Glutamatergic neuron (in vitro differentiated cells): ENCODE results near the gene ANXA2R. TPM values are rescaled to one million over a fixed set of nuclear protein-coding genes. Genes with fewer than 3 reads are reported as not detected.
"Not testable (repeated sequence)": the region's sequence is repeated elsewhere in the genome, so short reads cannot be mapped to it uniquely, and the experiment has no call there.

Experiments used
- DNase-seq: peaks from one replicate; pipeline ENCODE4 v3.0.0; 2022
- H3K27ac Mint-ChIP-seq: one replicate; pipeline ENCODE4 v1.8.0; 2020; ENCODE audit warnings: mild to moderate bottlenecking, mixed read lengths, inconsistent platforms; ENCODE audit not compliant: unreplicated experiment
- H3K27me3 Mint-ChIP-seq: one replicate; pipeline ENCODE4 v1.8.0; 2020; ENCODE audit warnings: mild to moderate bottlenecking, moderate library complexity, mixed read lengths, inconsistent platforms; ENCODE audit not compliant: unreplicated experiment
- H3K36me3 Mint-ChIP-seq: one replicate; pipeline ENCODE4 v1.8.0; 2020; ENCODE audit warnings: mild to moderate bottlenecking, mixed read lengths, inconsistent platforms; ENCODE audit not compliant: unreplicated experiment
- H3K4me1 Mint-ChIP-seq: one replicate; pipeline ENCODE4 v1.8.0; 2020; ENCODE audit warnings: mild to moderate bottlenecking, low read depth, mixed read lengths, inconsistent platforms; ENCODE audit not compliant: unreplicated experiment
- H3K4me3 Mint-ChIP-seq: one replicate; pipeline ENCODE4 v1.8.0; 2020; ENCODE audit warnings: mild to moderate bottlenecking, mixed read lengths, inconsistent platforms; ENCODE audit not compliant: unreplicated experiment
- H3K9me3 Mint-ChIP-seq: one replicate; pipeline ENCODE4 v1.8.0; 2020; ENCODE audit warnings: mild to moderate bottlenecking, moderate library complexity, mixed read lengths, inconsistent platforms; ENCODE audit not compliant: unreplicated experiment
- CTCF ChIP-seq: fragments of 200-600 bp; sonication (generic); IDR thresholded peaks from one replicate; pipeline ENCODE4 v1.5.0; 2021; ENCODE audit not compliant: partially characterized antibody, unreplicated experiment
- total RNA-seq: library from RNA; stranded (reverse); fragmentation: NEBNext Ultra II Directional; extraction: Animal tissue kit (Norgen Biotek cat#: 25700); gene quantifications from one replicate; pipeline ENCODE4 v1.2.1, GENCODE V29; 2021; ENCODE audit not compliant: unreplicated experiment

ANXA2R gene
- total RNA-seq, 1 donor from 2014 or later = 1.6 TPM

- no peak for TF ChIP-seq CTCF
- no peak overlapping the region for H3K27ac Mint-ChIP-seq
- H3K9me3 Mint-ChIP-seq = peaks cover 8% of the 10 kb centered on the region
Observed at GRCh38 chr5:43061352-43062075, 21.4 kb upstream of the ANXA2R start.

GRCh38 chr5:43060020-43060419, 19.9 kb upstream of the ANXA2R start:
- not testable (repeated sequence) for H3K4me1 Mint-ChIP-seq, H3K4me3 Mint-ChIP-seq, H3K36me3 Mint-ChIP-seq, H3K27ac Mint-ChIP-seq, H3K27me3 Mint-ChIP-seq, H3K9me3 Mint-ChIP-seq, DNase-seq

More at GRCh38 chr5:43061352-43062075, 21.4 kb upstream of the ANXA2R start:
- Mint-ChIP-seq H3K4me1 (peaks cover 6% of the 10 kb centered on the region), H3K36me3 (no peaks in the 10 kb centered on the region), H3K4me3 (no peak overlapping the region), H3K27me3 (peaks cover 6% of the 10 kb centered on the region)
- DNase-seq = no peak

GRCh38 chr5:43055098-43055497, 15.0 kb upstream of the ANXA2R start:
- not testable (repeated sequence) for H3K27ac Mint-ChIP-seq, H3K4me1 Mint-ChIP-seq, H3K9me3 Mint-ChIP-seq

GRCh38 chr5:43051684-43052083, 11.6 kb upstream of the ANXA2R start:
- Mint-ChIP-seq H3K36me3 (no peaks in the 10 kb centered on the region), H3K27me3 (peaks cover 3% of the 10 kb centered on the region), H3K9me3 (no peaks in the 10 kb centered on the region), H3K4me1 (no peaks in the 10 kb centered on the region), H3K4me3 (no peak overlapping the region), H3K27ac (no peak overlapping the region)
- no peak for DNase-seq
- TF ChIP-seq CTCF = no peak

More at GRCh38 chr5:43055098-43055497, 15.0 kb upstream of the ANXA2R start:
- H3K27me3 Mint-ChIP-seq, DNase-seq, H3K36me3 Mint-ChIP-seq, H3K4me3 Mint-ChIP-seq: not testable (repeated sequence)

GRCh38 chr5:43050384-43050783, 10.3 kb upstream of the ANXA2R start:
- DNase-seq = no peak
- Mint-ChIP-seq H3K27me3 (no peaks in the 10 kb centered on the region), H3K4me3 (no peak overlapping the region), H3K9me3 (no peaks in the 10 kb centered on the region), H3K27ac (no peak overlapping the region), H3K36me3 (no peaks in the 10 kb centered on the region), H3K4me1 (no peaks in the 10 kb centered on the region)
- no peak for TF ChIP-seq CTCF

GRCh38 chr5:43049236-43049635, 9.1 kb upstream of the ANXA2R start:
- H3K36me3 Mint-ChIP-seq = no peaks in the 10 kb centered on the region
- no peak overlapping the region for H3K27ac Mint-ChIP-seq
- no peak for DNase-seq
- peaks cover 8% of the 10 kb centered on the region for H3K27me3 Mint-ChIP-seq
- no peaks in the 10 kb centered on the region for H3K9me3 Mint-ChIP-seq
- H3K4me3 Mint-ChIP-seq = no peak overlapping the region
- no peaks in the 10 kb centered on the region for H3K4me1 Mint-ChIP-seq
- TF ChIP-seq CTCF = no peak
